ENCODE results near the gene GPR50. TPM values are rescaled to one million over a fixed set of nuclear protein-coding genes. Genes with fewer than 3 reads are reported as not detected.

GPR50 gene
- total RNA-seq, 4 donors from 2014 or later, result not detected

DNA sequence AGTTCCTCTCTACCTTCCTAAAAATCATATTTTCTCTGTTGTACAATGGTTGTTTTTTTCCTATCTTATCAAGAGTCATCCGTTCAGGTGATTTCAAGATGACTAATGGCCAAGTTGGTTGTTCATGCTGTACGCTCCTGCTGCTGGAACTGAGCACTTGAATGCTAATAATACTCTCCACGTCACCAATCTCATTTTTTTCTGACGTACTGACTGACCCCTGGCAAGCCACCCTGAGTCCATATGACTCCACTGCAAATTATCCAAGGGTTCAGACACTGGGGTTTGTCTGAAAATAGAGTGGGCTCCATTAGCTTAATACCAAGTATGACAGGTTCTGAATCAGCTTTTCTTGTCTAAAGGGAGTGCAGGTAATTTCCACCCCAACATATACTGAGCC lies 21.1 kb upstream of the GPR50 start:
- H3K36me3 ChIP-seq, result no peaks in the 10 kb centered on the region
- H3K4me3 ChIP-seq, result no peak overlapping the region
- no peak overlapping the region for H3K27ac ChIP-seq
- no peaks in the 10 kb centered on the region for H3K9me3 ChIP-seq
- 33% methylated on average over 2 of the region's 4 CpGs; no CpG with 5 or more reads in 1 of the 2 donors for WGBS, 2 donors (ENCODE audit: low coverage in 1 of 2)
- no peak for ATAC-seq
- H3K4me1 ChIP-seq, result no peaks in the 10 kb centered on the region
- peaks cover 9% of the 10 kb centered on the region for H3K27me3 ChIP-seq
- no peak for TF ChIP-seq EP300 (IDR thresholded peaks at IDR 0.05)
- TF ChIP-seq POLR2A (IDR thresholded peaks at IDR 0.05), result no peak
- TF ChIP-seq POLR2AphosphoS5 (IDR thresholded peaks at IDR 0.05), result no peak
- TF ChIP-seq, protein P1, sequence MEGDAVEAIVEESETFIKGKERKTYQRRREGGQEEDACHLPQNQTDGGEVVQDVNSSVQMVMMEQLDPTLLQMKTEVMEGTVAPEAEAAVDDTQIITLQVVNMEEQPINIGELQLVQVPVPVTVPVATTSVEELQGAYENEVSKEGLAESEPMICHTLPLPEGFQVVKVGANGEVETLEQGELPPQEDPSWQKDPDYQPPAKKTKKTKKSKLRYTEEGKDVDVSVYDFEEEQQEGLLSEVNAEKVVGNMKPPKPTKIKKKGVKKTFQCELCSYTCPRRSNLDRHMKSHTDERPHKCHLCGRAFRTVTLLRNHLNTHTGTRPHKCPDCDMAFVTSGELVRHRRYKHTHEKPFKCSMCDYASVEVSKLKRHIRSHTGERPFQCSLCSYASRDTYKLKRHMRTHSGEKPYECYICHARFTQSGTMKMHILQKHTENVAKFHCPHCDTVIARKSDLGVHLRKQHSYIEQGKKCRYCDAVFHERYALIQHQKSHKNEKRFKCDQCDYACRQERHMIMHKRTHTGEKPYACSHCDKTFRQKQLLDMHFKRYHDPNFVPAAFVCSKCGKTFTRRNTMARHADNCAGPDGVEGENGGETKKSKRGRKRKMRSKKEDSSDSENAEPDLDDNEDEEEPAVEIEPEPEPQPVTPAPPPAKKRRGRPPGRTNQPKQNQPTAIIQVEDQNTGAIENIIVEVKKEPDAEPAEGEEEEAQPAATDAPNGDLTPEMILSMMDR (IDR thresholded peaks at IDR 0.05), result no peak

DNA sequence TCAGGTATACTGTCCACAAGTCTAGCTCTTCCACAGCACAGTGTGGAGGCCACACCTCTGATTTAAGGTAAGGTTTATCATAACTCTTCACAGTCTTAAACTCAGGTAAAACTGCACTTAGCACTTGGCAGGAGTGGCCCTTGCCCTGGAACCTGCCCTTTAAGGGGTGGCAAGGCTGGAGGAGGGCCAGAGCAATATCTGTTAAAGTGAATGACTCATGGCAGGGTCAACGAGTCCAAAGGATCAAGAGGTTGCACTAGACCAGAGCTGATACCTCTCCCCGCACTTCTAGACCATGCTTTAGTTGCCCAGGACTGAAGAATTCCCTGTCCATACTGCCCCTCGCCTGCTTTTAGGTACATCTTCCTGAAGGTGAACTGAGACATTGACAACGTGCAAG lies 14.7 kb upstream of the GPR50 start:
- H3K4me3 ChIP-seq, result no peak overlapping the region
- ATAC-seq, result no peak
- 60% methylated on average over 1 of the region's 4 CpGs; no CpG with 5 or more reads in 1 of the 2 donors for WGBS, 2 donors (ENCODE audit: low coverage in 1 of 2)

DNA sequence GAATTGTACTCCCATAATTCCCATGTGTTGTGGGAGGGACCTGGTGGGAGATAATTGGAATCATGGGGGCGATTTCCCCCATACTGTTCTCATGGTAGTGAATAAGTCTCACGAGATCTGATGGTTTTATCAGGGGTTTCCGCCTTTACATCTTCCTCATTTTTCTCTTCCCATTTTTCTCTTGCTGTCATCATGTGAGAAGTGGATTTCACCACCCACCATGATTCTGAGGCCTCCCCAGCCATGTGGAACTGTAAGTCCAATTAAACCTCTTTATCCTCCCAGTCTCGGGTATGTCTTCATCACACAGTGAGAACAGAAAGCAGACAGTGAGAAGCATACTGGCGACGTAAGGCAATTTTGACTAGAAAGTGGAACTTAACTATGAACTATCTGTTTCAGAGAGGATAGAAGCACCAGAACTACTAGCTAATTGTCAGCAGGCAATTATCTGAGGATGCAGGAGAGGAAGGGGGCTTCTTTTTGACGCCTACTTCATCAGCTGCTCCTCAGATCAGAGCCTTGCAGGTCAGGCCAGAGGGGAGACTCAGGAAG lies 8.5 kb upstream of the GPR50 start:
- H3K4me1 ChIP-seq, result no peaks in the 10 kb centered on the region
- no peak overlapping the region for H3K27ac ChIP-seq
- TF ChIP-seq, protein P1 (IDR thresholded peaks at IDR 0.05), result no peak
- TF ChIP-seq EP300 (IDR thresholded peaks at IDR 0.05), result no peak
- no peak for TF ChIP-seq POLR2A (IDR thresholded peaks at IDR 0.05)
- TF ChIP-seq POLR2AphosphoS5 (IDR thresholded peaks at IDR 0.05), result no peak
- no peaks in the 10 kb centered on the region for H3K36me3 ChIP-seq
- no peak for ATAC-seq
- H3K4me3 ChIP-seq, result no peak overlapping the region
- 65% methylated on average over 2 of the region's 7 CpGs; no CpG with 5 or more reads in 1 of the 2 donors for WGBS, 2 donors (ENCODE audit: low coverage in 1 of 2)
- no peaks in the 10 kb centered on the region for H3K9me3 ChIP-seq
- peaks cover 3% of the 10 kb centered on the region for H3K27me3 ChIP-seq

More for the DNA sequence above, 14.7 kb upstream of the GPR50 start:
- TF ChIP-seq, protein P1 (IDR thresholded peaks at IDR 0.05), result no peak
- TF ChIP-seq POLR2A (IDR thresholded peaks at IDR 0.05) (no peak), POLR2AphosphoS5 (IDR thresholded peaks at IDR 0.05) (no peak), EP300 (IDR thresholded peaks at IDR 0.05) (no peak)
- H3K36me3 ChIP-seq, result no peaks in the 10 kb centered on the region
- no peak overlapping the region for H3K27ac ChIP-seq
- no peaks in the 10 kb centered on the region for H3K9me3 ChIP-seq
- no peaks in the 10 kb centered on the region for H3K27me3 ChIP-seq
- no peaks in the 10 kb centered on the region for H3K4me1 ChIP-seq

DNA sequence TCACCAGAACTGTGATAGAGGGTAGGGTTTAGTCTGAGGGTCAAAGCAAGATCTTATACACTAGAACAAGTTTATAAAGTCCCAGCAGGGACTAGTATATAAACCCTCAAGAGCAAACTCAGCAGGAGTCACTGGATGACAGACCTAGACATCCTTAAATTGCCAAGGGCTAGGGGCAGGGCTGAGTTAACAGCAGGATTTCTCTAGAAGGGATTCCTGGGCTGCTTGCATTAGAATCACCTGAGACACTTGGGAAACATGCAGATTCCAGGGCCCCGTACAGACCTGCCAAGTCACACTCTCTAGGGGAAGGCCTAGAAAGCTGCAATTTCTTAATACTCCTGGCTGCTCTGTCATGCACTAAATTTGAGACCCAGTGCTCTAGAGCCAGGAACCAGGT lies 6.6 kb upstream of the GPR50 start:
- no peak overlapping the region for H3K4me3 ChIP-seq
- H3K4me1 ChIP-seq, result no peaks in the 10 kb centered on the region
- no peak overlapping the region for H3K27ac ChIP-seq
- H3K9me3 ChIP-seq, result no peaks in the 10 kb centered on the region
- TF ChIP-seq POLR2AphosphoS5 (IDR thresholded peaks at IDR 0.05) (no peak), EP300 (IDR thresholded peaks at IDR 0.05) (no peak), POLR2A (IDR thresholded peaks at IDR 0.05) (no peak)
- TF ChIP-seq, protein P1 (IDR thresholded peaks at IDR 0.05), result no peak
- H3K36me3 ChIP-seq, result no peaks in the 10 kb centered on the region
- no peak for ATAC-seq
- WGBS, 2 donors (ENCODE audit: low coverage in 1 of 2), result 80% methylated on average over 1 of the region's 1 CpG; no CpG with 5 or more reads in 1 of the 2 donors
- peaks cover 20% of the 10 kb centered on the region for H3K27me3 ChIP-seq

DNA sequence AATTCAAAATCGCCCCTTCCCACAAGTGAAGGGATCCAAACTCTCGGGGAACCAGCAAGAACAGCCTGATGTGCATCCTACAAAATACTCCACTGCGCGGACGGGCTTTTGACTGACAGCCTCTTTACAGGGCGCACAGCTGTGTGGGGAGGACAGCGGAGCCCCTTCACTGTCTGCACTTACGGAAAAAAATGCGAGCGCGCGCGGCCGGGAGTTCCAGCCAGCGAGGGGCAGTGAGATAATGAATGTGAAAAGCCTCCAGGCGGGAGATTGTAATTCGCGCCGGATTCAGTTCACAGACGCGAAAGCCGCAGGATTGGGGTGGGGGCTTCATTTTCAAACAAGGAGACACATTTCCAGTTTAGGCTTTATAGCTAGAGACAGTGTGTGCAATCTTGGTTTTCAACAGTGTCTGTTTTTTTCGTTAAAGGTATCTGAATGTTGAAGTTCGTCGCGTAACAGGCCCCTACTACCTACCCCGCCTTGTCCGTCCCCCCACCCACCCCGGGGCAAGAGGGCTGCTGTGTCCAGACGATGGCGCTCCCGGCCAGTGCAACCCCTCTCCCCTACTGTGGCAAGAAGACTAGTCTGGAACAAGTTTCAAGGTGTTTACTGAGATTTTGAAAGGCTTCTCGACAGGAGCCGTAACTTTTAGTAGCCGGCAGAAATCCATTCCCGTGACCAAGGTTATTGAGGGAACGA lies 1.7 kb upstream of the GPR50 start:
- TF ChIP-seq EP300 (IDR thresholded peaks at IDR 0.05) (no peak), POLR2AphosphoS5 (IDR thresholded peaks at IDR 0.05) (no peak), POLR2A (IDR thresholded peaks at IDR 0.05) (no peak)
- TF ChIP-seq, protein P1 (IDR thresholded peaks at IDR 0.05), result no peak
- ATAC-seq, result no peak
- Histone ChIP-seq H3K4me3 (no peak overlapping the region), H3K27me3 (peaks cover 69% of the 10 kb centered on the region), H3K4me1 (peaks cover 0 to 20% (median 0%) of the 10 kb centered on the region in 3 donors), H3K9me3 (peaks cover 0 to 11% (median 0%) of the 10 kb centered on the region in 3 donors), H3K36me3 (no peaks in the 10 kb centered on the region), H3K27ac (no peak overlapping the region)
- 33% methylated on average over 18 of the region's 37 CpGs; no CpG with 5 or more reads in 1 of the 2 donors for WGBS, 2 donors (ENCODE audit: low coverage in 1 of 2)

Data from gastroesophageal sphincter (tissue), 4 donors.